ENCODE results near the gene TRMT1L.

Gene TRMT1L

GRCh38 chr1:185069202-185069772 lies 87.5 kb downstream of the TRMT1L start:
- TF ChIP-seq TAF1 (IDR thresholded peaks at IDR 0.05; ENCODE audit: low read depth) (no peak), CREB1 (IDR thresholded peaks at IDR 0.05; ENCODE audit: low read depth) (no peak), EP300 (IDR thresholded peaks at IDR 0.05; ENCODE audit: borderline replicate concordance) (no peak), EGR1 (IDR thresholded peaks at IDR 0.05) (no peak), TEAD4 (IDR thresholded peaks at IDR 0.05) (no peak), ZBTB7A (IDR thresholded peaks at IDR 0.05; ENCODE audit: low read depth) (no peak), CEBPB (IDR thresholded peaks at IDR 0.05) (no peak), NFIC (IDR thresholded peaks at IDR 0.05) (no peak), REST (IDR thresholded peaks at IDR 0.05; ENCODE audit: low read depth) (no peak), RAD21 (IDR thresholded peaks at IDR 0.05; ENCODE audit: low read depth) (no peak), MAX (IDR thresholded peaks at IDR 0.05) (no peak), USF1 (IDR thresholded peaks at IDR 0.05) (no peak), YY1 (IDR thresholded peaks at IDR 0.05; ENCODE audit: low read depth) (no peak), FOXM1 (IDR thresholded peaks at IDR 0.05; ENCODE audit: borderline replicate concordance, low read depth) (no peak), TCF12 (IDR thresholded peaks at IDR 0.05; ENCODE audit: low read depth) (no peak)

GRCh38 chr1:185068341-185068740 lies 88.4 kb downstream of the TRMT1L start:
- no peak for TF ChIP-seq CEBPB (IDR thresholded peaks at IDR 0.05)
- no peak for TF ChIP-seq RAD21 (IDR thresholded peaks at IDR 0.05; ENCODE audit: low read depth)
- no peak for TF ChIP-seq EP300 (IDR thresholded peaks at IDR 0.05; ENCODE audit: borderline replicate concordance)
- TF ChIP-seq ZBTB7A (IDR thresholded peaks at IDR 0.05; ENCODE audit: low read depth), result no peak
- TF ChIP-seq TAF1 (IDR thresholded peaks at IDR 0.05; ENCODE audit: low read depth), result no peak
- no peak for TF ChIP-seq REST (IDR thresholded peaks at IDR 0.05; ENCODE audit: low read depth)
- TF ChIP-seq CREB1 (IDR thresholded peaks at IDR 0.05; ENCODE audit: low read depth), result no peak
